Progenitor cell of endocrine pancreas (in vitro differentiated cells): Measurements from ENCODE around the gene TSSC4. TPM values are rescaled to one million over a fixed set of nuclear protein-coding genes. Genes with fewer than 3 reads are reported as not detected.

Source experiments
- DNase-seq: peaks from one replicate; pipeline ENCODE4 v3.0.0; 2021; ENCODE audit warnings: low spot score; ENCODE audit not compliant: unreplicated experiment
- H3K27ac Mint-ChIP-seq: 2 replicates; pipeline ENCODE4 v1.8.0; 2021; ENCODE audit warnings: mild to moderate bottlenecking, moderate library complexity, mixed read lengths
- H3K27me3 Mint-ChIP-seq: 2 replicates; pipeline ENCODE4 v1.8.0; 2021; ENCODE audit warnings: mixed read lengths
- H3K36me3 Mint-ChIP-seq: 2 replicates; pipeline ENCODE4 v1.8.0; 2022; ENCODE audit warnings: mixed read lengths; ENCODE audit not compliant: insufficient read depth
- H3K4me1 Mint-ChIP-seq: 2 replicates; pipeline ENCODE4 v1.8.0; 2021; ENCODE audit warnings: low read depth, mixed read lengths
- H3K4me3 Mint-ChIP-seq: 2 replicates; pipeline ENCODE4 v1.8.0; 2021; ENCODE audit warnings: low read depth, mild to moderate bottlenecking, moderate library complexity, mixed read lengths
- H3K9me3 Mint-ChIP-seq: 2 replicates; pipeline ENCODE4 v1.8.0; 2021; ENCODE audit warnings: low read depth, mixed read lengths
- total RNA-seq: library from RNA; stranded (reverse); gene quantifications from 2 replicates; pipeline ENCODE4 v1.2.1, GENCODE V29; 2021
- TF ChIP-seq, protein P1 (sequence below): fragments of 200-600 bp; sonication (generic); IDR thresholded peaks from one replicate; pipeline ENCODE4 v1.5.0; 2021; ENCODE audit warnings: antibody characterized with exemption, mild to moderate bottlenecking; ENCODE audit not compliant: unreplicated experiment

Gene TSSC4
- total RNA-seq, 1 donor from 2014 or later = 50.2 TPM

DNA sequence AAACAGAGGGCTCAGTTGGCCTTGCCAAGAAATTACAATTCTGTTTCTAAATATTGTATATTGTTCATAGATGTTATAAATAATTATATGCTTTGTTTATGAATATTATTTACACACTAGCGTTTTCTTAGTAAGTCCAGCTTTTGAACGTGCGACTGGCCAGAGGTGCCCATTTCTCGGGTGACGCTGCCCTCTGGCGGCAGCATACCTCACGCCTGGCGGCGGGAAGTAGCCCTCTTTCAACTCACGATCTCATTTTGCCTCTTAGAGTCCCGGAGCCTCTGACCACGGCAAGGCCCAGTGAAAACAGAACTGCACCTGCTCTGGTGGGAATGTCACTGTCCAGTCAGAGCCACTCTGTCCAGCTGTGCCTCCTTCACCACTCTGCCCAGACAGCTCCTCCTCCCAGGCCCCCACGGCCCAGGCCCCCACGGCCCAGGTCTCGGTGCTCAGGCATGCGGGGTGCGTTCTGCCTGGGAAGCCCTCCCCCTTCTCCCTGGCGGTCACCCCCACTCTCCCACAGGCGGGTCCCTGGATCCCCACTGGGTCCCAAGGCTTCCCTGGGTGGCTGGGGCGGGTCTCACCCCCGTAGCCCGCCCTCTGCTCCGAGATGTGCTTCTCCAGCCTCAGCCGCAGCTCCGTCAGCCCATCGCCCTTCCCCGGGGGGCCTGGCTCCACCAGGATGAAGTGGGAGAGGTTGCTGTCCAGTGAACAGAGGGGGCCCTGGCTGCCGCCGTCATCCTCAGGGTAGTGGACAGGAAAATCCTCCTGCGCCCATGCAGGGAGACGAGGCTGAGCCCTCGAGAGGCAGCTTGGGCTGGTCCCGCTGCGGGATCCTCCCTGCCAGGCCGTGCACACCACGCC, 19.3 kb downstream of the TSSC4 start:
- peak; percentile 65 for DNase-seq
- Mint-ChIP-seq H3K27ac (peak overlapping the region; percentile 78), H3K36me3 (no peaks in the 10 kb centered on the region), H3K4me3 (no peak overlapping the region), H3K27me3 (no peaks in the 10 kb centered on the region), H3K4me1 (no peaks in the 10 kb centered on the region), H3K9me3 (no peaks in the 10 kb centered on the region)
- TF ChIP-seq, protein P1, sequence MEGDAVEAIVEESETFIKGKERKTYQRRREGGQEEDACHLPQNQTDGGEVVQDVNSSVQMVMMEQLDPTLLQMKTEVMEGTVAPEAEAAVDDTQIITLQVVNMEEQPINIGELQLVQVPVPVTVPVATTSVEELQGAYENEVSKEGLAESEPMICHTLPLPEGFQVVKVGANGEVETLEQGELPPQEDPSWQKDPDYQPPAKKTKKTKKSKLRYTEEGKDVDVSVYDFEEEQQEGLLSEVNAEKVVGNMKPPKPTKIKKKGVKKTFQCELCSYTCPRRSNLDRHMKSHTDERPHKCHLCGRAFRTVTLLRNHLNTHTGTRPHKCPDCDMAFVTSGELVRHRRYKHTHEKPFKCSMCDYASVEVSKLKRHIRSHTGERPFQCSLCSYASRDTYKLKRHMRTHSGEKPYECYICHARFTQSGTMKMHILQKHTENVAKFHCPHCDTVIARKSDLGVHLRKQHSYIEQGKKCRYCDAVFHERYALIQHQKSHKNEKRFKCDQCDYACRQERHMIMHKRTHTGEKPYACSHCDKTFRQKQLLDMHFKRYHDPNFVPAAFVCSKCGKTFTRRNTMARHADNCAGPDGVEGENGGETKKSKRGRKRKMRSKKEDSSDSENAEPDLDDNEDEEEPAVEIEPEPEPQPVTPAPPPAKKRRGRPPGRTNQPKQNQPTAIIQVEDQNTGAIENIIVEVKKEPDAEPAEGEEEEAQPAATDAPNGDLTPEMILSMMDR = peak; percentile 90

DNA sequence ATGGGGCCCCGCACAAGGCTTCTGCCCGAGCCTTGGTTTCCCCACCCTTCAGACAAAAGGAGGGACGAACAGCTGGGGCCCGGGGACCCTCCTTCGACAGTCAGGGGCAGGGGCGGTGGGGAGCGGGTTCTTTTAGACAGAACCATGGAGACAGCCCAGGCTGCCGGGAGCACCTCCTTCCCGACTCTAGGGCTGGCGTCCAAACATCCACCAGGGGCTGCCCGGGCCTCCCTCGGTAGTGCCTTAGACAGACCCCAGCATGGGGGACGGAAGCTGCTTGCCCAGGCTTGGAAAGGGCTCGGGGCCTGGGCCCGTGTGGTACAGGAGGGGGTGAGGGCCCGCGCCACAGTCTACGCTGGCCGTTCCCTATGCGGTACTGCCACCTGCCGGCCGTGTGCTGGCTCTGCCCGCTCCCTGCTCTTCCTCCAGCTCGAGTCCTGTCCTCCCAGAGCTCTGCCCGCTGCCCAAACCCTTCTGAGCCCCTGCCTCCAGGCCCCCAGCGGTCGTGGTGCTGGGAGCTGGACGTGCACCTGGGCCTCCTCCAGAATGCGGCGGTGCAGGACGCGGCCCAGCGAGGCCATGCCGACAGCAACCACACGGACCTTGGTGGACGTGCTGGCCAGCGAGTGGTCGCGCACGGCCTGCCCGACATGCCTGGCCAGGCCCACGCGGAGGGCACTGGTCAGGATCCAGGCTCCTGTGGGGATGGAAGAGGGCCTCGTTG, 20.1 kb downstream of the TSSC4 start:
- no peaks in the 10 kb centered on the region for H3K36me3 Mint-ChIP-seq
- no peaks in the 10 kb centered on the region for H3K4me1 Mint-ChIP-seq
- H3K27me3 Mint-ChIP-seq = no peaks in the 10 kb centered on the region
- no peaks in the 10 kb centered on the region for H3K9me3 Mint-ChIP-seq
- TF ChIP-seq, protein P1 = peak; percentile 94
- H3K4me3 Mint-ChIP-seq = no peak overlapping the region
- DNase-seq = peak; percentile 64
- H3K27ac Mint-ChIP-seq = no peak overlapping the region

DNA sequence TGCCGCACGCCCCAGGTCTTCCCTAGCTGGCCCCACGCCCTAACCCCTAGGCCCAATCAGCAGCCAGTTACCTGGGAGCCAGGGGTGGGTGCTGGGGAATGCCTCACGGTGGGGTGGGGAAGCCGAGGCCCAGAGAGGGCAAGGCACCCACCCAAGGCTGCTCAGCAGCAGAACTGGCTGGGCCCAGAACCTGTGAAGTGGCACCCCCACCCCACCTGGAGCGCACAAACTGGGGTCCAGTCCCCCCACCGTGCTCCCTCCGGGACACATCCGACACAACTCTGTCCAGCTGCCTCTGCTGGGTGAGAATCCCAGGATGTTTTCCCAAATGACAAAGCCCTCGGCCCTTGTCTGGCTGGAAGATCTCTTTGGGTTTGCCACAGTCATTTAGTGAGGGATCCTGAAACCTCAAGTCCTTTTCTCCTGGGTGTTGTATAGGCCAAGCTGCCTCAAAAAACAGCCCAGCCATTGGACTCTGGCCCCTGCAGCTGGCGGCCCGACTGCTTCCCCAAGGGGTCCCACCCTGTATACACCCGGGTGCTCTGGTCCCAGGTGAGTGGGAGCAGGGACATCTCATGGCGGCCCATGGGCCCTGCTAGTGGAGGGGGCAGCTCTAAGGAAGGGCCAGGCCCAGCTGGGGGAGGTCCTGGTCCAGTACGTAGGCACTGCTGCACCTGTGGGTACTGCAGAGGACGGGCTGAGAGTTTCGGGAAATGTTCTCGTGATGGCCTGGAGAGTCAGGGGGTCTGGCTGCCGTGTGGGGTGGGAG, 20.9 kb downstream of the TSSC4 start:
- TF ChIP-seq, protein P1 = no peak
- no peaks in the 10 kb centered on the region for H3K4me1 Mint-ChIP-seq

DNA sequence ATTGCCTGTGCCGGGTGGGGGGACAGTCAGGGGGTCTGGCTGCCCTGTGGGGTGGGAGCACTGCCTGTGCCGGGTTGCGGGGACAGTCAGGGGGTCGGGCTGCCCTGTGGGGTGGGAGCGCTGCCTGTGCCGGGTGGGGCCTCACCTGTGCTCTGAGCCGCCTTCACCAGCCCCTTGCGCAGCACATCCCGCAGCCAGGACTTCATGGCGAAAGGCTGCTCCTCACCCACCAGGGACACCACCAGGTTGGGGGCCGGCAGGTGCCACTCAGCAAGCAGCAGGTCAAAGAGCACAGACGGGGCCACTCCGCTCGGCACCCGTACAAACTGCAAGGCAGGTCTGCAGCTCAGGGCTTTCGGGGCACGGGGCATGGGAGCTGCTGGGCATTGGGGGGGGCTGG, 21.4 kb downstream of the TSSC4 start:
- H3K27ac Mint-ChIP-seq = no peak overlapping the region
- no peaks in the 10 kb centered on the region for H3K9me3 Mint-ChIP-seq
- DNase-seq = no peak
- TF ChIP-seq, protein P1 = no peak
- H3K27me3 Mint-ChIP-seq = no peaks in the 10 kb centered on the region
- H3K4me3 Mint-ChIP-seq = no peak overlapping the region
- H3K36me3 Mint-ChIP-seq = no peaks in the 10 kb centered on the region
- H3K4me1 Mint-ChIP-seq = no peaks in the 10 kb centered on the region

More for the DNA sequence above, 20.9 kb downstream of the TSSC4 start:
- Mint-ChIP-seq H3K4me3 (no peak overlapping the region), H3K9me3 (no peaks in the 10 kb centered on the region), H3K36me3 (no peaks in the 10 kb centered on the region), H3K27ac (no peak overlapping the region), H3K27me3 (no peaks in the 10 kb centered on the region)
- no peak for DNase-seq

DNA sequence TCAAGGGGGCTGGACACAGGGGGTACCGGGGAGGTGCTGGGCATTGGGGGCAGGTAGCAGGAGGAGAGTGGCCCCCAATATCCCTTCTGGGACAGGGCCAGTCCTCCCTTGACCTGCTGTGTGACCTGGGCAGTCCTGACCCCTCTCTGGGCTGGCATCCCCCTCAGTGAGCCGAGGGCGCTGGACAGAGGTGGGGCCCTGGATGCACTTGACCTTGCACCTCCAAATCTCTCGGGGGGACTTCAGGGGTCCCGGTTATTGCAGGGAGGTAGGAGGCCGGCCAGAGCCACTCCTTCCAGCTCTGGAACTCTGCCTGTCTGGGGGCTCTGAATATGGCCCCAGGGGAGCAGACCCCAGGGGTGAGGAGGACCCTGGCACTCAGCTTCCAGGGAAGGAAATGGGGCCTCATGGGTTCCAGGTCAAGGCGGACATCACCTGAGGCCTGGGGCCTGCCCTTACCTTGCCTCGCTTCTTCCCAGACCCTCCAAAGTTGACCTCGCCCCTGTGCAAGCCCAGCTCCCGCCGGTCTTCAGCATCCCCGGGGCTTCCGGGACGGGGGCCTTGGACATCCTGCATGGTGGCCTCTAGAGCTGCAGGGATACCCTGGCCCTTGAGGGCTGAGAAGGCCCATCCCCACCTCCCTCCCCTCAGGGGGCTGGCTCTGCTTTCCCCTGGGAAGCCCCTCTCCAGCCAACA, 22.1 kb downstream of the TSSC4 start:
- H3K27ac Mint-ChIP-seq = no peak overlapping the region
- no peak for DNase-seq
- H3K9me3 Mint-ChIP-seq = no peaks in the 10 kb centered on the region
- H3K4me3 Mint-ChIP-seq = no peak overlapping the region
- H3K36me3 Mint-ChIP-seq = no peaks in the 10 kb centered on the region
- H3K4me1 Mint-ChIP-seq = no peaks in the 10 kb centered on the region
- H3K27me3 Mint-ChIP-seq = no peaks in the 10 kb centered on the region
- TF ChIP-seq, protein P1 = no peak
